ENCODE measurements around the gene SERTAD3. TPM values are rescaled to one million over a fixed set of nuclear protein-coding genes. Genes with fewer than 3 reads are reported as not detected.

SERTAD3 gene
- total and polyA plus RNA-seq, 2 of the 4 experiments (the other 2 are of a cell fraction) = 20.5 to 23.3 TPM

DNA sequence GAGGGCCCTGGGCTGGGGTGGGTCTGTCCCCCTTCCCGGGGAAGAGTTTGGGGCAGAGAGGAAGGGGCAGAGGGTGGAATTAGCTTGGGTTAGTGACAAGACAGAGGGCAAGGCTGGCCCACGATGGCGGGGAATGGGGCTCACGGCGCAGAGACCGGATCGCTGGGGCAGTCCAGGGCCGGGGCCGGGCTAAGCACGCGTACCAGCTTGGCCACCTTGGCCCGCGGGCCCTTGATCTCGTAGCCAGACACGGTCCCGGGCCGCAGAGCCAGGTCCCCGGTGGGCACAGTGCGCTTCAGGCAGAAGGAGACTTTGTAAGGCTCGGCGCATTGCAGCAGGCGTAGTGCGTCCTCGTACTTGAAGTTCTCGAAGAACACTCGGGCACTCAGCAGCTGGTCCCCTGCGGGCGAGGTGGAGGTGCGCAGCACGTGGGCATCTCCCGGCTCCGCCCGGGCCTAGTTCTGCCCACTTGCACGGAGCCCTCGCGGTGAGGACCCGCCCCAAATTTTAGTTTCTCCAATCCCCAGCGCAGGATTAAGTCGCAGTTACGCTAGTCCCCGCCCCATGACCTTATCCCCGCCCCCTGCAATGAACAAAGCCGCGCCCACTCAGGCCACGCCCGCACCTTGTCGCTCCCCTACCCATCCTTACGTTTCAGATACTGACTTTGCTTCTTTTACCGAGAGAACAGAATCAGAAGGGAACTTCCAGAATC, 45.6 kb downstream of the SERTAD3 start:
- H3K27ac ChIP-seq (ENCODE audit: insufficient read depth, low read length) = no peak overlapping the region
- BruUV-seq (replicated peaks) = no TSS peak
- no peak overlapping the region; the same call in 2 of the 3 replicates for H2BK15ac ChIP-seq (ENCODE audit: low read depth, low read length)
- H4K20me1 ChIP-seq (ENCODE audit: insufficient read depth, low read length) = no peaks in the 10 kb centered on the region
- no peaks in the 10 kb centered on the region for H3K36me3 ChIP-seq (ENCODE audit: control insufficient read depth, insufficient read depth, low read length)
- H2BK120ac ChIP-seq (ENCODE audit: low read depth, low read length) = no peak overlapping the region
- no peak overlapping the region for H3K4ac ChIP-seq (ENCODE audit: low read depth, low read length)
- no peak overlapping the region for H3K14ac ChIP-seq (replicated peaks; ENCODE audit: low read depth, low read length)
- H4K91ac ChIP-seq (ENCODE audit: insufficient read depth, low read depth, low read length) = no peak overlapping the region
- DNase-seq (no peak), ATAC-seq (ENCODE audit: low read depth) (no peak)
- H4K5ac ChIP-seq (ENCODE audit: low read depth, low read length) = no peak overlapping the region
- H3K4me1 ChIP-seq (ENCODE audit: control insufficient read depth, insufficient read depth, low read length) = no peaks in the 10 kb centered on the region; the same call in 1 of the 2 replicates
- dilution Hi-C loops (cut with HindIII; ENCODE audit: low sequenced_read_pairs, unreplicated experiment) (no loop called here), intact Hi-C loops (cut with micrococcal nuclease) (no loop called here), in situ Hi-C loops (cut with MboI; ENCODE audit: low sequenced_read_pairs) (no loop called here)
- H2BK20ac ChIP-seq (ENCODE audit: low read depth, low read length) = no peak overlapping the region
- H3K4me2 ChIP-seq (ENCODE audit: low read depth, low read length) = no peak overlapping the region
- H2AFZ ChIP-seq (replicated peaks; ENCODE audit: low read length, poor library complexity) = peak overlapping the region; percentile 65
- H2AK5ac ChIP-seq (ENCODE audit: low read depth, low read length) = no peak overlapping the region
- CTCF ChIA-PET = no interaction called here
- 51% methylated on average over 36 of the region's 49 CpGs; no CpG with 5 or more reads in 1 of the 2 experiments for WGBS, 2 experiments (ENCODE audit: extremely low coverage in 2 of 2, insufficient read length in 1 of 2)
- H3K4me3 ChIP-seq (ENCODE audit: insufficient read depth, low read depth, low read length) = no peak overlapping the region
- H3K79me1 ChIP-seq (ENCODE audit: low read depth in 1 of 2, low read length in 2 of 2) = peaks cover 0 to 10% of the 10 kb centered on the region in 2 experiments; a peak in 1 of 4 replicates
- no peak overlapping the region for H3K9ac ChIP-seq (ENCODE audit: low read depth, low read length)
- H3K9me3 ChIP-seq (ENCODE audit: control insufficient read depth, insufficient read depth, low read length) = no peaks in the 10 kb centered on the region
- no peak overlapping the region for H2BK5ac ChIP-seq (ENCODE audit: low read depth, low read length, poor library complexity, severe bottlenecking)
- H3K23ac ChIP-seq (ENCODE audit: low read depth, low read length) = no peak overlapping the region
- H3K9me1 ChIP-seq (ENCODE audit: insufficient read depth, low read length) = no peaks in the 10 kb centered on the region
- H4K8ac ChIP-seq (ENCODE audit: low read depth in 2 of 2, low read length in 2 of 2) = no peak overlapping the region
- H3K18ac ChIP-seq (ENCODE audit: low read depth, low read length) = no peak overlapping the region
- TF ChIP-seq CEBPB (IDR thresholded peaks at IDR 0.05; ENCODE audit: low read depth, low read length) (no peak), SMC3 (IDR thresholded peaks at IDR 0.05; ENCODE audit: low read depth, low read length) (no peak), USF2 (IDR thresholded peaks at IDR 0.05; ENCODE audit: low read depth, low read length) (no peak), RCOR1 (IDR thresholded peaks at IDR 0.05; ENCODE audit: insufficient replicate concordance, low read length) (no peak), RAD21 (IDR thresholded peaks at IDR 0.05; ENCODE audit: low read length) (no peak), RFX5 (IDR thresholded peaks at IDR 0.05; ENCODE audit: low read depth, low read length) (no peak), FOS (IDR thresholded peaks at IDR 0.05; ENCODE audit: low read depth, low read length) (no peak), MAZ (IDR thresholded peaks at IDR 0.05; ENCODE audit: borderline replicate concordance, low read depth, low read length) (no peak), POLR2A (IDR thresholded peaks at IDR 0.05; ENCODE audit: low read depth, low read length) (no peak), NFE2L2 (IDR thresholded peaks at IDR 0.05; ENCODE audit: low read depth, low read length) (no peak)
- TF ChIP-seq, protein P1, sequence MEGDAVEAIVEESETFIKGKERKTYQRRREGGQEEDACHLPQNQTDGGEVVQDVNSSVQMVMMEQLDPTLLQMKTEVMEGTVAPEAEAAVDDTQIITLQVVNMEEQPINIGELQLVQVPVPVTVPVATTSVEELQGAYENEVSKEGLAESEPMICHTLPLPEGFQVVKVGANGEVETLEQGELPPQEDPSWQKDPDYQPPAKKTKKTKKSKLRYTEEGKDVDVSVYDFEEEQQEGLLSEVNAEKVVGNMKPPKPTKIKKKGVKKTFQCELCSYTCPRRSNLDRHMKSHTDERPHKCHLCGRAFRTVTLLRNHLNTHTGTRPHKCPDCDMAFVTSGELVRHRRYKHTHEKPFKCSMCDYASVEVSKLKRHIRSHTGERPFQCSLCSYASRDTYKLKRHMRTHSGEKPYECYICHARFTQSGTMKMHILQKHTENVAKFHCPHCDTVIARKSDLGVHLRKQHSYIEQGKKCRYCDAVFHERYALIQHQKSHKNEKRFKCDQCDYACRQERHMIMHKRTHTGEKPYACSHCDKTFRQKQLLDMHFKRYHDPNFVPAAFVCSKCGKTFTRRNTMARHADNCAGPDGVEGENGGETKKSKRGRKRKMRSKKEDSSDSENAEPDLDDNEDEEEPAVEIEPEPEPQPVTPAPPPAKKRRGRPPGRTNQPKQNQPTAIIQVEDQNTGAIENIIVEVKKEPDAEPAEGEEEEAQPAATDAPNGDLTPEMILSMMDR (conservative IDR thresholded peaks at IDR 0.05; ENCODE audit: low read depth, low read length) = no peak
- TF ChIP-seq, protein P2, sequence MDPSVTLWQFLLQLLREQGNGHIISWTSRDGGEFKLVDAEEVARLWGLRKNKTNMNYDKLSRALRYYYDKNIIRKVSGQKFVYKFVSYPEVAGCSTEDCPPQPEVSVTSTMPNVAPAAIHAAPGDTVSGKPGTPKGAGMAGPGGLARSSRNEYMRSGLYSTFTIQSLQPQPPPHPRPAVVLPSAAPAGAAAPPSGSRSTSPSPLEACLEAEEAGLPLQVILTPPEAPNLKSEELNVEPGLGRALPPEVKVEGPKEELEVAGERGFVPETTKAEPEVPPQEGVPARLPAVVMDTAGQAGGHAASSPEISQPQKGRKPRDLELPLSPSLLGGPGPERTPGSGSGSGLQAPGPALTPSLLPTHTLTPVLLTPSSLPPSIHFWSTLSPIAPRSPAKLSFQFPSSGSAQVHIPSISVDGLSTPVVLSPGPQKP (IDR thresholded peaks at IDR 0.05; ENCODE audit: borderline replicate concordance, low read depth, low read length) = no peak
- H3K56ac ChIP-seq (ENCODE audit: extremely low read depth, insufficient read depth, low read length) = no peak overlapping the region
- POLR2A ChIA-PET (ENCODE audit: unreplicated experiment) = no interaction called here
- H3K27me3 ChIP-seq (ENCODE audit: control insufficient read depth, insufficient read depth, low read length) = no peaks in the 10 kb centered on the region
- H2AK9ac ChIP-seq (replicated peaks; ENCODE audit: low read depth, low read length, poor library complexity) = no peak overlapping the region

Data from IMR-90 (cell line).